HG03095 (cell line): Measurements from ENCODE around the gene BAG5.
A peak's percentile ranks its signal among the peaks of the same experiment; 100 is the strongest.

Experiments
- ATAC-seq: cut with Tn5 transposase; IDR thresholded peaks from one replicate; pipeline ENCODE4 v1.9.1; 2021; ENCODE audit warnings: moderate library complexity; ENCODE audit not compliant: unreplicated experiment

Gene BAG5

GRCh38 chr14:103563844-103564505 lies 1.5 kb upstream of the BAG5 start:
- ATAC-seq, result no peak

GRCh38 chr14:103563226-103563620 lies 766 bp upstream of the BAG5 start:
- no peak for ATAC-seq

- peak; percentile 29 for ATAC-seq
These were observed 353 bp downstream of the BAG5 start for GRCh38 chr14:103562179-103562428.

GRCh38 chr14:103561381-103562178 lies 877 bp downstream of the BAG5 start:
- peak; percentile 6 for ATAC-seq

GRCh38 chr14:103560691-103561090 lies 1.8 kb downstream of the BAG5 start:
- ATAC-seq, result no peak

GRCh38 chr14:103559766-103560165 lies 2.7 kb downstream of the BAG5 start:
- ATAC-seq, result no peak

GRCh38 chr14:103558071-103558882 lies 4.2 kb downstream of the BAG5 start:
- no peak for ATAC-seq

GRCh38 chr14:103556946-103557758 lies 5.3 kb downstream of the BAG5 start:
- no peak for ATAC-seq

- ATAC-seq, result no peak
These were observed 6.7 kb downstream of the BAG5 start for GRCh38 chr14:103555559-103556337.

GRCh38 chr14:103552846-103553210 lies 9.6 kb downstream of the BAG5 start:
- ATAC-seq, result no peak

GRCh38 chr14:103552011-103552845 lies 10.2 kb downstream of the BAG5 start:
- ATAC-seq, result no peak

GRCh38 chr14:103551338-103551762 lies 11.1 kb downstream of the BAG5 start:
- ATAC-seq, result no peak

- ATAC-seq, result no peak
These were observed 11.8 kb downstream of the BAG5 start for GRCh38 chr14:103550451-103551337.

GRCh38 chr14:103549361-103550311 lies 12.8 kb downstream of the BAG5 start:
- no peak for ATAC-seq

GRCh38 chr14:103548463-103549351 lies 13.8 kb downstream of the BAG5 start:
- ATAC-seq, result no peak

GRCh38 chr14:103547941-103548462 lies 14.5 kb downstream of the BAG5 start:
- no peak for ATAC-seq
